HG03103 (cell line): ENCODE results near the gene SGIP1.

Source experiments
- ATAC-seq: cut with Tn5 transposase; IDR thresholded peaks from one replicate; pipeline ENCODE4 v1.9.1; 2021; ENCODE audit warnings: low read depth; ENCODE audit not compliant: unreplicated experiment

Gene SGIP1

DNA sequence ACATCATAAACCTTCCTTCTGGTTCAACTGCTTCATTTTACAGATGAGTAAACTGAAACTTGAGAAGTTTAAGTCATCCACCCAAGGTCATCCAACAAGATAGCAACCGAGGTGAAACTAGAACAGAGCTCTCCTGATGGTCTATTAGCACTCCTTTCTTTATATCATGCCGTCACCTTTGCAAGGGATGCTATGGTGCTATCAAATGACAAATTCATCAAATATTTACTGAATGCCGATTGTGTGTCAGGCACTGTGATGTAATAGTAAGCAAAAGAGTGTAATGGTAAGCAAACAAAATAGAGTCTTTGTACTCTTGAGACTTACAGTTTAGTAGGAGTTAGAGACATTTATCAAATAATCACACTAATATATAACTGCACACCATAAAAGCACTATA is 14.0 kb upstream of the SGIP1 start:
- no peak for ATAC-seq

DNA sequence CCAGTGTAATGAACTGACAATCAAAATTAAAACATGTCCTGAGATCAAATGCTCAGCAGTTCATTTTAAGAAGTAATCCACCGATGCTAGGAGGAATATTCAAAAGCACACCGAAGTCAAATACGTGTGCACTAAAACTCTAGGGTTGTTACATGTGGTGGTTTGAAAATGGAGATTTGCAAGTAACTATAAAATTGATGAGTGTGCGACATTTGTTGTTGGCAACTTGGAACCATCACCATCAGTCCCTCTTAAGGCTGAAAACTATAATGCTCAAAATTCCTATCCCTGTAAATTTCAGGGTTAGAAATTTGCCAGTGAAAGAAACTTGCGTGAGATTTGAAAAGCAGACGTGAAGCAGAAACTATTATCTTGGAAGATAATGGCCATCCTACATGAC is 13.3 kb upstream of the SGIP1 start:
- no peak for ATAC-seq

GRCh38 chr1:66521721-66522365 is 12.1 kb upstream of the SGIP1 start:
- ATAC-seq = no peak

DNA sequence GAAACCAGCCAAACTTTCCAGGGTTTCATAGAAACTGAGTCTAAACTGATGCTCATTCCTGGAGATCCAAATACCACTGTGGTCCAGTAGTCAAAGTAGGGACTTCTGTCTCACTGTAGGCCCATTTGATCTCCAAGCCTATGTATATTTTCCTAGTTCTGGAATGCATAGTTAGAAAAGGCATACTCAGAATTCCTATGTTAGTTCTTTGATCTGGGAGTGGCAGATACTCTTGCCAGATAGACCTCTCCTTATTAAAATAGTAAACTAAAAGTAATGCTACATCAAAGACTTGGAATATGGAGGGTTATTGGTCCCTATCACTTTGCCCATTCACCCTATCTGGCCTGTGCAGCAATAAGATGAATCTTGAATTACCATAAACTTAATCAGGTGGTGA is 10.4 kb upstream of the SGIP1 start:
- no peak for ATAC-seq

DNA sequence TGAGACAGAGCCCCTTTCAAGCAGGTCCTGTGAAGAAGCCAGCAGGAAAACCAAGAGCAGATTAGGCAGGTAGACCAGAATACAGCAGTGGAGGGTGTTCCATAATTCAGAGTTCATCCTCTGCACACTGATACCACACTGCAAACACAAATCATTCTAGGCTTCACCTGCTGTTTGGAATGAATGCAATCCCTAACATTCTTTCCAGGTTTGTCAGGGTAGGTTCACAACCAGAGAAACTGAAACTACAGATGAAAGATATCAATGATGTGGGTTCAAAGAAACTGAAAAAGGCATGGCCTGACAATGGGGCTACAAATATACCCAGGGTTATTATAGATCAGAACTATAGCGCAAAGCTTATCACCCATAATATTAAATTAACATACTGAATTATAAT is 8.9 kb upstream of the SGIP1 start:
- ATAC-seq = no peak

- no peak for ATAC-seq
Measured at GRCh38 chr1:66526036-66526435, 7.9 kb upstream of the SGIP1 start.

GRCh38 chr1:66526991-66527390 is 7.0 kb upstream of the SGIP1 start:
- no peak for ATAC-seq

DNA sequence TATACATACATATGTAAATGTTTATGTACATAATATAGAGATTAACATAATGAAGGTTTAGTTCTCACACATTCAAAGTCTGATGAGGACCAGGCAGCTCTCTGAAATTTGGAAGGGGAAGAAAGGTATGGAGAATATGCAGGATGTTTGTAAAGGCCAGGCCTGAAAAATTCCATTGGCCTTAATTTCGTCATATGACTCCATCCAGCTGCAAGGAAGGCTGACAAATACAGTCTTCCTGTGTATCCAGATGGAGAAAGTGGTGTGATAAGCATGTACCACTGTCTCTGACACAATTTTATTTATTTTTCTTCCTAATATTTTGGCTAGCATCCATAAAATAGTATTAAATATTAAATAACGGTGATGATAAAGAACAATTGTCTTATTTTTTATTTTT is 6.3 kb upstream of the SGIP1 start:
- ATAC-seq = no peak

DNA sequence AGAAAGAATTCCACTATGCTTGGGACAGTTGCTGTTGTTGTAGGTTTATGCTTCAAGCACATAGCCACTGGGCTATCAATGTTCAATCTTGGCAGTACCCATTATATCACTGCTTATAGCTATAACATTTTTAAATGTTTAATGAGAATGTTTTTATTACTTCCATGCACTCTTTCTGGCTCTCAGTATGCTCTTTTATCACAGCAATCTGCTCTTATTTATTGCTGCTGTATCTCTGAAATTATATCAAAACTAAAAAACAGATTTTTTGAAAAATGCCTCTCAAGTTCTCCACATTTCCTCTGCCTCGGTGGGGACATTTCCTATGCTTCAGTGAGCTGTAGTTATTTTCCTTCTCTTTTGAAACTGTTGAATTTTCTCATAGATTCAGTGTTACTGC is 5.4 kb upstream of the SGIP1 start:
- no peak for ATAC-seq

DNA sequence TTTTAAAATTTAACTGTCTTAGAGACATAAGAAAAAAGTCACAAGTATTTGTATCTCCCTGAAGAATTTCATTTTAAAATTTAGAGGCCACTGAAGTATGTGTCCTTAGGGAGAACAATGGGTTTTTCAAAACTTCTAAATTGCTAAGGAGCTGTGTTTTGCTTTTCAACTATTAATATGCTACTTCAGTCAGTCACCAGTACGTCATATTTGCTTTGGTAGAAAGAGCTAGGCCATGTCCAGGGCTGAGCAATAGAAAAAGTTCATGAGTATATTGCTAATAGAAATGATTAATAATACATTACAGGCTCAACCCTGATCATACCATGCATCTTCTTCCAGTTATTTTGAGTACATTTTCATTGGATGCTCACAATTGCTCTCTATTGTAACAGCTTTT is 1.7 kb upstream of the SGIP1 start:
- no peak for ATAC-seq

DNA sequence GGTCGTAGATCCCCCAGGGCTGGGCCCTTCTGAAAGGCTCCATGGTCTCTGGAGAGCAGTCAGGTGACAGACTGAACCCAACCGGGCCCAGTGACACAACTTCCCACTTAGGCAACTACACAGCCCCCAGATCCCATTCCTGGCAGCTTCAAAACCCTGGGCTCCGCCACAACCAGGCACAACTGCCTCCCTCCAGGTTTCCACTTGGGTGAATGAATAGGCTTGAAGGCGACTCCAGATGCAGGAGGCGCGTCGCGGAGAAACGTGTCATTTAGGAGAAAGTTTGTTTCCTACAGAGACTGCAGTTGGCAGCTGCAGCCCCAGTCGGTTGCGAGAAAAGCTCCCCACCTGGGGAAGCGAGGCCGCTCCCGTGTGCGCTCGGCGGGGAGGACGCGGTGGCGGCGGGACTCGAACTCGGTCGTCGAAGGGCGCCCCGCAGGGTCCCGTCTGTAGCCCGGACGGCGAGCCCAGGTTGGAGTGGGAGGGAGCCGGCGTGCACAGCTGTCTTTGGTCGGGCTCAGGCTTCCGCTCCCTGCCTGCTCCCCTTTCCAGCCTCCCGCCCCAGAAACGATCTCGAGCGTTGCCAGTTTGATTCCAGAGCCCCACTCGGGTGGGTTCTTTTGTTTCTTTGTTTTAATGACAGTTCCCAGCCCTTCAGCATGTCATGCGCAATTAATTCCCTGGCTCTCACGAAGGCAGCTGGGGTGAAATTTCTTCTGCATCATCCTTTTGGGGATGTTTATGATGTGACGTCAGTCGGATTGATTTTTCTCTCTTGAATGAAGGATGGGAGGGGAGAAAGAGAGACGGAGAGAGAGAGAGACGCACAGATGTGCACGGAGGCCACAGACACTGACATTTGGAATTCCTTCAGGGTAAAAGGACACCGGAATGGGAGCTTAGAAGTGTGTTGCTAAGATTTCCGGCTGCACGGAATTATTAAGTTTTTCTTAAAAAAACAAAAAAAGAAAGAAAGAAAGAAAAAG is 862 bp upstream of the SGIP1 start:
- ATAC-seq = no peak

- no peak for ATAC-seq
Measured at GRCh38 chr1:66535061-66535460, 1.1 kb downstream of the SGIP1 start.

GRCh38 chr1:66535853-66536252 is 1.9 kb downstream of the SGIP1 start:
- ATAC-seq = no peak

DNA sequence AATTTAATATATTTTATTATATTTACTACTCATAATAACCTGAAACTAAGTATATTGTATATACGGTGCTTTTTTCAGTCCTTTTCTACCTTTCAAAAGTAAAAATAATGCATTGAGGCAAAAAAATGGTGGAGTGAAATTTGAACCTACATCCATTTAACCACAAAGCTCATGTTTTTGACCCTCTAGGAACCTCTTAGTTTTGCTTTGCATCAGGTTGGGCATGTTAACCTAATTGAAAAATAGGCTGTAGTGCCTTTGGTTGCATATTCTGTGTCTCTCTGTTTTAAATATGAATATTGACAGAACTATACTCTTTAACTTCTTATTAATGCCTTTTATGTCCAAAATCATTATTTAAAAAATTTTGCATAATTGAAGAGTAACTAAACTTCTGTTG is 3.8 kb downstream of the SGIP1 start:
- ATAC-seq = no peak

DNA sequence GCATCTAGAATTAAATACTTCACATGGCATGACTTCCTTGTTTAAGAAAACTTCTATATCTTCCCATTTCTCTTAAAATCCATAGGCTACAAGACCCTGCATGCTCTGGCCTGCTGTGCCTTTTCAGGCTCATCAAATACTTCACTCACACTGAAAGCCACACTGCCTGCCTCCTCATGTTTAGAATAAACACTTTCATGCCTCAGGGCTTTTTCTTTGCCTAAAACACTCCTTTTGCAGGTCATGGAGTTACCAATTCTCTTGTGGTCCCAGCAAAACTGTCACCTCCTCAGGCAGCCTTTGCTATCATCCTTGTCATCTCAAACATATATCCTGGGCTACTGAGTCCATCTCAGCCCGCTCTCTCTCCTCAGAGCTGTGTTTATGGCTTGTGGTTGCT is 5.5 kb downstream of the SGIP1 start:
- ATAC-seq = no peak

- no peak for ATAC-seq
Measured at GRCh38 chr1:66540434-66541032, 6.6 kb downstream of the SGIP1 start.

- no peak for ATAC-seq
Measured at GRCh38 chr1:66542314-66542713, 8.4 kb downstream of the SGIP1 start.

DNA sequence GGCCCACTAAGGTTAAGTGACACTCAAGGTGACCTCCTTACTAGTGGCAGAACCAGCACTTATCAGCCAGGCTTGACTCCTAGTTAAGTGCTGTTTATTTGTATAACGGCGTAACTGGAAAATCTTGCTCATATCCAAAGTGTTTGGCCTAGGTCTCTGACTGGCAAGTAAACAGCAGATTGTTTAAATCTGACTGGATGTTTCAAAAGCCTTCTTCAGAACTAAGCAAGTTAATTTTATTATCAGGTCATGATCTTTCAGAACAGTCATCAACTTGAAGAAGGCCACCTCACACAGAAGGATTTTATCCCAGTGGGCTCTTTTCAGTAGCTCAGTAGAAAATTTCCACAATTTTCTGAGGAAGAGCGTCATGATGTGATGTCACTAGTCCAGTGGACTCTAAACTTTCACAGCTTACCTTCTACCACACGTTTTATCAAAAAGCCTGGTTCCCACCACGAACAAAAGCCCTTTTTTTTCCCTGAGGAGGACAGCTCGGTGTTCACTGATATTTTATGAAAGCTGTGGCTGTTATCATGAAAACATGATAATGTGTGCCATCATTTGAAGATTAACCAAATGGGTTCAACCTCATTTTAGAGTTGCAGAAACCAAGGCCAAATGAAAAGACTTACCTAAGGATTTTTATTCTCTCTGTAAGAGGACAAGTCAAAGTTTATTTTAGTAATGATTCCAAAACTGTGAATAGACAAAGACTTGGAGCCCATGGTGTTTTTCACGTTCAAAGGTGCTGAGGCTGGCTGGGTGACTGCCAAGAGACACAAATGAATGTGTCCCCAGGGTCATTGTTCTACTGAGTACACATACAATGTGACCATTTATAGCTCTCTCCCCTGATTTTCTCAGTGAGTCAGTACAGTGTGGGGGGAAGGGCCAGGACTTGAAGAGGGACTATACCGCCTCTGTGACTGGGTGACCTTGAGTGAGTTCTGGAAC is 9.1 kb downstream of the SGIP1 start:
- no peak for ATAC-seq

DNA sequence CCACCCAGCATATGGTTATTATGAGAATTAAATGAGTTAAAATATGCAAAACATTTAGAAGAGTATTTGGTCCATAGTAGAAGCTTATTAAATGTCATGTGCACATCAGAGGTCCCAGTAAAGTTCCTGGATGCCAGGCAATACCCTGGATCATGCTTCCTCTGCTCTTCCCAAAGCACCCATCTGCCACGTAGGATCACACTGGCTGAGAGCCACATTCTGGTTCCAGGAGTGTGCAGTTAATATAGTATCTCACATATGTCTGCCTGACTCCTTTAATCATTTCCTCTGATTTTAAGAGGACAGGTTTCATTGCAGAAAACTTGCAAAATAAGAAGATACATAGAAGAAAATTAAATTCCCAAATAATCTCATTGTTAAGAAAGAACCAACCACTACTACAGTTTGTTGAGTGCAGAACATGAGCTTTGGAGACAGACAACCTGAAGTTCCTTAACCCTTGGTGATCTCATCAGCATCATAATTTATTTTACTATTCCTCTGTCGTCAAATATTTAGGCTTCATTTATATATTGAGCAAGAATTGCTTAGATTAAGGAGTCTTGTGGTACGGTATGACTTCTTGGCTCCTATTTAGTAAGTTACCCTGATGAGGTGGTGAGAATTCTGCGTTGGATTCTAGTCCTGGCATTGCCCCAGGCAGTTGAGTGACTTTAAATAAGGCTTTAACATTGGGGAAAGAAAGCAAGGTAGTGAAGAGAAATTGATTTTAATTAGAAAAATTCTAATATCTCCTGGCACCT is 12.3 kb downstream of the SGIP1 start:
- ATAC-seq = no peak

- ATAC-seq = no peak
Measured at GRCh38 chr1:66549017-66549416, 15.1 kb downstream of the SGIP1 start.
